Measurements from ENCODE around the gene JCAD. TPM values are rescaled to one million over a fixed set of nuclear protein-coding genes. Genes with fewer than 3 reads are reported as not detected.
"Not testable (repeated sequence)": the region's sequence is repeated elsewhere in the genome, so short reads cannot be mapped to it uniquely, and the experiment has no call there.

JCAD gene
- total RNA-seq, 1 experiment from 2014 or later, result 3.9 TPM

DNA sequence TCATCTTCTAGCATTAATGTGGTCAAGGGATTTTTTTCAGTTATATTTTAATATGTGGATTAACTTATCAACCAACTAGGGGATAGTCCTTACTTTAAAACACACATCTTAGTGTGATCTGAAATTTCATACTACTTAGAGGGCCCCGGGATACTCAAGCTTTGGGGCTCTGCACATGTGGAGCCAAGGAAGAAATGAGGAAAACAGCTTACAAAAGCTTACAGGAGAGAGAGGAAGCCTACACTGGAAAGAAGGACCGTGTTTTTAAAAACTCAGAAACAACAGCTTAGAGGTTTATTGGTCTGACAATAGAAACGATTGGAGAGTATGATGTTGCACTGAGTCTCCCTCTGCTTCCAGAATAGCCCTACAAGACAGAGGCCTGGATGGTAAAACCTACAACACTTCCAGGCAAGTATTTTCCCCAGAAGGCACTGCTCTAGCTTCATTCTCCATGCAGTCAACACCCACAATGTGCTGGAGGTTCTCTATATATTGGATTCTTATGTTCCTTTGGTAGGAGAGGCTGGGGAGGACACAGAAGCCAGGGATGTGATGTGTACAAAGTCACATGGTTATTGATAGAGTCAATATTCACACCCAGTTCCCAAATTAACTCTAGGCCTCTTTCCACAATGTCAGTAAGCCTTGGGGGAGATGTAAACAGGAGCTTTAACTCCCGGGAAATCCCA is 47.3 kb downstream of the JCAD start:
- DNase-seq, result no peak
- no peaks in the 10 kb centered on the region for H3K36me3 ChIP-seq (replicated peaks; ENCODE audit: control insufficient read depth, insufficient read depth, low read length)
- no peaks in the 10 kb centered on the region for H3K27me3 ChIP-seq (ENCODE audit: control insufficient read depth, insufficient read depth, low read length)
- H3K4me3 ChIP-seq (ENCODE audit: insufficient read depth, low read depth, low read length), result no peak overlapping the region

DNA sequence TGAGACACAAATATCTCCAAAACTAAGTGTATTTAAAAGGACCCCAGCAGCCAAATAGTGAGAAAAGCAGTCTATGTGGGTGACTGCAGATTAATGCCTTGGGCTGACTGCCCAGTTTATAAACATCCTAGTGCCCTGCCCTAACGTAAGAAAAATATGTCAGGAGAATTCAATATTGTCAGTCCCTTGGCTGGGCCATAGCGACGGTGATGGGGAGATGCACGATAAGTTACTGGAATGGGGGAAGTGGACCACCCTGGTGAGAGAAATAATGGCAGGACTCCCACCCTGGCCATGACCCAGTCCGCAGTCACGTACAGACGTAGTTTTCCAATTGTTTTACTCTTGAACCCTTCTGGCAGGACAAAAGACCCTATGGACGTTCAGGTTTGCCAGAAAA is 48.0 kb downstream of the JCAD start:
- no peak for DNase-seq
- H3K27me3 ChIP-seq (ENCODE audit: control insufficient read depth, insufficient read depth, low read length), result no peaks in the 10 kb centered on the region
- no peaks in the 10 kb centered on the region for H3K36me3 ChIP-seq (replicated peaks; ENCODE audit: control insufficient read depth, insufficient read depth, low read length)
- H3K4me3 ChIP-seq (ENCODE audit: insufficient read depth, low read depth, low read length), result no peak overlapping the region

DNA sequence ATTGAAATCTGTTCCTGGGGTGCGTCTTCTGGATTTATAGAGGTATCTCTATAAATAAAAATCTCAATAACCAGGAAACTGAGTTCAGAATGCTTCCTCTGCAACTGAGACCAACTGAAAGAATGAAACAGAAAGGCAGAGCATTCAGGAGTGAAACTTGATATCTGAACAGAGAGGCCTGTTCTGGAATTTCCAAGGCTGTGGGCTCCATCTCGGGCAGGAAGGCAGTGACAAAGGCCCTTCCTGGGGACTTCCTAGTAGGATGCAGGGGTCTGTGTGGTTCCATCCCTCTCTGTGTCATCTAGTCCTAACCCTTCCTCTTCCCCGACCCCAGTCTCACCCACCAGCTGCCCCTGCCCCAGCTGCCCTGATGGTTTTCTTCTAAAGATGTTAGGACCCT is 52.0 kb downstream of the JCAD start:
- Histone ChIP-seq H3K27me3 (ENCODE audit: control insufficient read depth, insufficient read depth, low read length) (no peaks in the 10 kb centered on the region), H3K4me3 (ENCODE audit: insufficient read depth, low read depth, low read length) (no peak overlapping the region), H3K36me3 (replicated peaks; ENCODE audit: control insufficient read depth, insufficient read depth, low read length) (no peaks in the 10 kb centered on the region)
- no peak for DNase-seq

DNA sequence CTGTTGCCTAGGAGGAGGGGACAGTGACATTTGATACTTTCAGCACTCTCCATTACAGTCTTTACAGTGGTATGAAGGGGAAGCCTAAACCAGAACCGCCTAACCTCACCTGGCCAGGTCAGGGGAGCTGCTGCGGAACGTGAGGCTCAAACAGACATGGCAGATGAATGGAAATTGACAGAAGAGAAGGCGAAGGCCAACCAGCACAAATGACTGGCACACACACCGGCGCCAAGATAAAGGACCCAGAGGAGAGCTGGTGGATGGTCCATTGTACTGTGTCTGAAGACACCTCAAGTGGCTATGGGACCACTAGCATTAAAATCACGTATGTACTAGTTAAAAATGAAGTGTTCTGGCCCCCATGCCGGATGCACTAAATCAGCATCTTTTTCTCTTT is 53.0 kb downstream of the JCAD start:
- no peak for DNase-seq

GRCh38 chr10:30005116-30005515 is 54.3 kb downstream of the JCAD start:
- H3K27me3 ChIP-seq (ENCODE audit: control insufficient read depth, insufficient read depth, low read length); DNase-seq; H3K36me3 ChIP-seq (replicated peaks; ENCODE audit: control insufficient read depth, insufficient read depth, low read length); H3K4me3 ChIP-seq (ENCODE audit: insufficient read depth, low read depth, low read length): not testable (repeated sequence)

More for the DNA sequence above, 53.0 kb downstream of the JCAD start:
- H3K36me3 ChIP-seq (replicated peaks; ENCODE audit: control insufficient read depth, insufficient read depth, low read length), result no peaks in the 10 kb centered on the region
- no peaks in the 10 kb centered on the region for H3K27me3 ChIP-seq (ENCODE audit: control insufficient read depth, insufficient read depth, low read length)
- H3K4me3 ChIP-seq (ENCODE audit: insufficient read depth, low read depth, low read length), result no peak overlapping the region

GRCh38 chr10:30002426-30003266 is 56.7 kb downstream of the JCAD start:
- peak; percentile 80 for DNase-seq
- H3K36me3 ChIP-seq (replicated peaks; ENCODE audit: control insufficient read depth, insufficient read depth, low read length), result no peaks in the 10 kb centered on the region
- no peak overlapping the region for H3K4me3 ChIP-seq (ENCODE audit: insufficient read depth, low read depth, low read length)
- no peaks in the 10 kb centered on the region for H3K27me3 ChIP-seq (ENCODE audit: control insufficient read depth, insufficient read depth, low read length)

GRCh38 chr10:30000802-30001571 is 58.4 kb downstream of the JCAD start:
- no peak for DNase-seq
- Histone ChIP-seq H3K27me3 (ENCODE audit: control insufficient read depth, insufficient read depth, low read length) (no peaks in the 10 kb centered on the region), H3K36me3 (replicated peaks; ENCODE audit: control insufficient read depth, insufficient read depth, low read length) (no peaks in the 10 kb centered on the region), H3K4me3 (ENCODE audit: insufficient read depth, low read depth, low read length) (no peak overlapping the region)

- no peak overlapping the region for H3K4me3 ChIP-seq (ENCODE audit: insufficient read depth, low read depth, low read length)
- peak; percentile 81 for DNase-seq
- H3K27me3 ChIP-seq (ENCODE audit: control insufficient read depth, insufficient read depth, low read length), result no peaks in the 10 kb centered on the region
- H3K36me3 ChIP-seq (replicated peaks; ENCODE audit: control insufficient read depth, insufficient read depth, low read length), result no peaks in the 10 kb centered on the region
These were observed 61.1 kb downstream of the JCAD start for GRCh38 chr10:29998142-29998808.

GRCh38 chr10:29994811-29995210 is 64.6 kb downstream of the JCAD start:
- Histone ChIP-seq H3K36me3 (replicated peaks; ENCODE audit: control insufficient read depth, insufficient read depth, low read length) (no peaks in the 10 kb centered on the region), H3K4me3 (ENCODE audit: insufficient read depth, low read depth, low read length) (no peak overlapping the region), H3K27me3 (ENCODE audit: control insufficient read depth, insufficient read depth, low read length) (no peaks in the 10 kb centered on the region)
- DNase-seq, result no peak

GRCh38 chr10:29993319-29993915 is 66.0 kb downstream of the JCAD start:
- Histone ChIP-seq H3K36me3 (replicated peaks; ENCODE audit: control insufficient read depth, insufficient read depth, low read length) (no peaks in the 10 kb centered on the region), H3K4me3 (ENCODE audit: insufficient read depth, low read depth, low read length) (no peak overlapping the region), H3K27me3 (ENCODE audit: control insufficient read depth, insufficient read depth, low read length) (no peaks in the 10 kb centered on the region)
- no peak for DNase-seq

DNA sequence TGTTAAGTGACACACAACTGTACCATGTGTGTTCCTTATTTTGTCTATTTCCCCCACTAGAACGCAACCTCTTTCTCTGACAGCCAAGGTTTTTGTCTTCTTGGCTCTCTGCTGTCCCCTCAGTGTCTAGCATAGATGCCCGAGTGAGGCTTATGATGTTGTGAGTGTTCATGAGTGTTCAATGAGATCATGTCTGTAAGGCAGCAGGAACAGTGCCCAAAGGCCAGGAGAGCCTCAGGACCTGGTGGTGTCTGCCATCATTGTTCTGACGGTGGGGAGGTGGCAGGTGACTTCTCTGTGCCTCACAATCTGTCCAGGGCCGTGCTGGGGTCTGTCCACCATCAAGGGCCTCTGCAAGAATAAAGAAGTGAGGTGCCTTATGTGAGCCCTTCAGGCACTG is 66.5 kb downstream of the JCAD start:
- H3K4me3 ChIP-seq (ENCODE audit: insufficient read depth, low read depth, low read length), result no peak overlapping the region
- no peaks in the 10 kb centered on the region for H3K27me3 ChIP-seq (ENCODE audit: control insufficient read depth, insufficient read depth, low read length)
- no peaks in the 10 kb centered on the region for H3K36me3 ChIP-seq (replicated peaks; ENCODE audit: control insufficient read depth, insufficient read depth, low read length)
- DNase-seq, result no peak

GRCh38 chr10:29991382-29991781 is 68.0 kb downstream of the JCAD start:
- H3K27me3 ChIP-seq (ENCODE audit: control insufficient read depth, insufficient read depth, low read length), result no peaks in the 10 kb centered on the region

GRCh38 chr10:29987471-29987870 is 71.9 kb downstream of the JCAD start:
- no peak for DNase-seq
- no peaks in the 10 kb centered on the region for H3K27me3 ChIP-seq (ENCODE audit: control insufficient read depth, insufficient read depth, low read length)
- H3K36me3 ChIP-seq (replicated peaks; ENCODE audit: control insufficient read depth, insufficient read depth, low read length), result no peaks in the 10 kb centered on the region
- no peak overlapping the region for H3K4me3 ChIP-seq (ENCODE audit: insufficient read depth, low read depth, low read length)

More at GRCh38 chr10:29991382-29991781, 68.0 kb downstream of the JCAD start:
- no peak overlapping the region for H3K4me3 ChIP-seq (ENCODE audit: insufficient read depth, low read depth, low read length)
- H3K36me3 ChIP-seq (replicated peaks; ENCODE audit: control insufficient read depth, insufficient read depth, low read length), result no peaks in the 10 kb centered on the region
- DNase-seq, result no peak

Data from H7 (cell line).